ENCODE data around the gene SYNDIG1L. TPM values are rescaled to one million over a fixed set of nuclear protein-coding genes. Genes with fewer than 3 reads are reported as not detected.

Gene SYNDIG1L
- total RNA-seq, 4 donors from 2014 or later: 0.28 to 0.56 (median 0.40) TPM

DNA sequence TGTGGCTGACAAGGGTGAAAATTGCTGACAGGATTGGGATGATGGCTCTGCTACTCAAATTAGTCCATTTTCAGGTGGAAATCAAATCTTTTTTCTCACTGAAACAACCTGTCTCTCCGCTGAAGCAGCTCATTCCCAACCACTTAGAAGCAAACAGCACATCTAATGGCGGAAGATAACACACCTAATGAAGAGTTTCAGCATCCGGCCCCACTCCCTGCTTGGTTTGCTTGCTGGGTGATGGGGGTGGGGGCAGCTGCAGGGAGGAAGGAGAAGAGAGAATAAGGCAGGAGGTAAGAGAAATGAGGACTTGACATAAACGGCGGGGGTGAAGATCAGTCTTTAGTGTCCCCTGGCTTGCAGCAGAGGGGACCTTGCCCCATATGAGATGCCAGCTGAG is 4.0 kb downstream of the SYNDIG1L start:
- no peak for DNase-seq (ENCODE audit: low spot score)
- no peak for ATAC-seq (ENCODE audit: low FRiP score)
- TF ChIP-seq, protein P1, sequence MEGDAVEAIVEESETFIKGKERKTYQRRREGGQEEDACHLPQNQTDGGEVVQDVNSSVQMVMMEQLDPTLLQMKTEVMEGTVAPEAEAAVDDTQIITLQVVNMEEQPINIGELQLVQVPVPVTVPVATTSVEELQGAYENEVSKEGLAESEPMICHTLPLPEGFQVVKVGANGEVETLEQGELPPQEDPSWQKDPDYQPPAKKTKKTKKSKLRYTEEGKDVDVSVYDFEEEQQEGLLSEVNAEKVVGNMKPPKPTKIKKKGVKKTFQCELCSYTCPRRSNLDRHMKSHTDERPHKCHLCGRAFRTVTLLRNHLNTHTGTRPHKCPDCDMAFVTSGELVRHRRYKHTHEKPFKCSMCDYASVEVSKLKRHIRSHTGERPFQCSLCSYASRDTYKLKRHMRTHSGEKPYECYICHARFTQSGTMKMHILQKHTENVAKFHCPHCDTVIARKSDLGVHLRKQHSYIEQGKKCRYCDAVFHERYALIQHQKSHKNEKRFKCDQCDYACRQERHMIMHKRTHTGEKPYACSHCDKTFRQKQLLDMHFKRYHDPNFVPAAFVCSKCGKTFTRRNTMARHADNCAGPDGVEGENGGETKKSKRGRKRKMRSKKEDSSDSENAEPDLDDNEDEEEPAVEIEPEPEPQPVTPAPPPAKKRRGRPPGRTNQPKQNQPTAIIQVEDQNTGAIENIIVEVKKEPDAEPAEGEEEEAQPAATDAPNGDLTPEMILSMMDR (IDR thresholded peaks at IDR 0.05): no peak

DNA sequence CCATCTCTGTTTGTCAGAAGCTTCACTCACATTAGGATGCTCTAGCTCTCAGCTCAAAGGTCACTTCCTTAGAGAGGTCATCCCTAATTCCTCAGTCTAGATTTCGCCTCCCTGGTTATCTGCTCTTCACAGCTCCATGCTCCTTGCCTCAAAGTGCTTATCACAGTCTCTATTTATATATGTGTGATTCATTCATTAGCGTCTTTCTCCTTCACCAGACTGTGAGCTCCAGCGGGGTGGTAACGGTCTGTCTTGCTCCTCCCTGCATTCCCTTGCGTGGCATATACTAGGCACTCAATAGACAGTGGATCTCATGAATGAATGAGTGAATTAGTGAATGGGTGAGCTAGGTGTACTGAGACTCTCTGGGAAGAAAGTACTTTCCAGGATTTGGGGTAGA is 6.9 kb downstream of the SYNDIG1L start:
- TF ChIP-seq, protein P1 (IDR thresholded peaks at IDR 0.05): no peak
- ATAC-seq (ENCODE audit: low FRiP score) (no peak), DNase-seq (ENCODE audit: low spot score) (no peak)

DNA sequence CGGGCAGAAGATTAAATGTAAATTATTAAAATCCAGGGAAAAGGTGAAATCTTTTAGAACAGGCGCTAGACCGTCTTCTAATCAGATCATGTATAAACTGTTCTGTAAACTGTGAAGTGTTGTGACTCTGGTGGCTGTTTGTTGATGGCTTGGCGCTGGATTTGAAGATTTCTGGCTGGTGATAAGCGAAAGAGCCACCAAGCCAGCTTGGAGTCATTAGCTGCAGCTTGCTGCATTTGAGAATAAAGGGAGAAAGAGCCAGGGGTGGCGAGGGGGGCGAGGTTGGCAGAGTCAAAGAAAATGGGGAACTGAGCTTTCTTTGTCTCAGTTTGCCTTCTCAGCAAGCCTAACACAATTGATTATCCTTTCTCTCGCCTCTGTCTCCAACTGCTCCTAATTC is 8.0 kb downstream of the SYNDIG1L start:
- DNase-seq (ENCODE audit: low spot score): no peak
- TF ChIP-seq, protein P1 (IDR thresholded peaks at IDR 0.05): no peak
- ATAC-seq (ENCODE audit: low FRiP score): no peak

DNA sequence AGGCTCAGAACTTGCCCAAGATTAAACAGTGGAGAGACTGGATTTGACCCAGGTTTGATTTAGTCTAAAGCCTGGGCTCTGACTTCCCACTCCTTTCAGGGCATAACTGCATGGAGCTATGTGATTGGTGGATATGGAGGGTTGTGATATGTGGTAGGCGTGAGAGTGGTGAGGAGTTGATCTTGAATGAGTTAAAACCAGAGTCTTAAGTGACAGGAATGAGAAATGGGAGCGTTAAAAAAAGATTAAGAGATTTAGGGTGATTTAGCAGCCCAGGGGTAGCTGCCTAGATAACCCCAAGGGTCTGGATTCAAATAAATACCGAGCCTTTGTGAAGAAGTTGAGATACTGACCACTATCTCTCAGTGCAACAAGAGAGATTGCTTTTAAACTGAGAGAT is 8.4 kb downstream of the SYNDIG1L start:
- TF ChIP-seq, protein P1 (IDR thresholded peaks at IDR 0.05): no peak
- ATAC-seq (ENCODE audit: low FRiP score): no peak
- no peak for DNase-seq (ENCODE audit: low spot score)

DNA sequence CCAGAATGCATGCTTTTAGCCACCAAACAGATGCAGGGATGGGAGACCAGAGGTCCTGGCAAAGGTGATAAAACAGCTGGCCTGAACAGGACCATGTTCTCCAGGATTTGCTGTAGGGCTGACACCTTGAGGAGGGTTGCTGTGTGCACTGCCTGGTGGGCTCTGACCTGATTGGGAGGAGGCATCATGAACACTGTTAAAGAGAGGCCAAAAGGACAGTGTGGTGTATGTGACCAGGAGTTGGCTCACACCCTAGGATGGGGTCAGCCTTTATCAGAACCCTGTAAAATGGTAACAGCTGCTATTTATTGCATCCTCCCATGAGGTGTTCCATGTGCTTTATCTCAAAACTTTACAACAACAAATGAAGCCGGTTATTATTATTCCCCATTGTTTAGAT is 8.8 kb downstream of the SYNDIG1L start:
- no peak for DNase-seq (ENCODE audit: low spot score)
- TF ChIP-seq, protein P1 (IDR thresholded peaks at IDR 0.05): no peak
- ATAC-seq (ENCODE audit: low FRiP score): no peak

DNA sequence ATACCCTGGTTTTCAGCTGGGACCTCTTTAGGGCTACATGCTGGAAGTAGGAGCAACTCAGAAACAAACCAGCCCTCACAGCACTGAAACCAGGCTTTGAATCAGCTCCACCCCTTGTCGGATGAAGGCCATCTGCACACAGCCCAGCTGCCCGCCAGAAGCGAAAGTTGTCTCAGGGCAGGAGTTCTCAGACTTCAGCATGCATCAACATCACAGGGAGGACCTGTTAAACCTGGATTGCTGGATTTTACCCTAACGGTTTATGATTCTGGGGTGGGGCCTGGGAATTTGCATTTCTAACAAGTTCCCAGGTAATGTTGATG is 10.9 kb downstream of the SYNDIG1L start:
- no peak for ATAC-seq (ENCODE audit: low FRiP score)
- DNase-seq (ENCODE audit: low spot score): no peak
- TF ChIP-seq, protein P1 (IDR thresholded peaks at IDR 0.05): no peak

DNA sequence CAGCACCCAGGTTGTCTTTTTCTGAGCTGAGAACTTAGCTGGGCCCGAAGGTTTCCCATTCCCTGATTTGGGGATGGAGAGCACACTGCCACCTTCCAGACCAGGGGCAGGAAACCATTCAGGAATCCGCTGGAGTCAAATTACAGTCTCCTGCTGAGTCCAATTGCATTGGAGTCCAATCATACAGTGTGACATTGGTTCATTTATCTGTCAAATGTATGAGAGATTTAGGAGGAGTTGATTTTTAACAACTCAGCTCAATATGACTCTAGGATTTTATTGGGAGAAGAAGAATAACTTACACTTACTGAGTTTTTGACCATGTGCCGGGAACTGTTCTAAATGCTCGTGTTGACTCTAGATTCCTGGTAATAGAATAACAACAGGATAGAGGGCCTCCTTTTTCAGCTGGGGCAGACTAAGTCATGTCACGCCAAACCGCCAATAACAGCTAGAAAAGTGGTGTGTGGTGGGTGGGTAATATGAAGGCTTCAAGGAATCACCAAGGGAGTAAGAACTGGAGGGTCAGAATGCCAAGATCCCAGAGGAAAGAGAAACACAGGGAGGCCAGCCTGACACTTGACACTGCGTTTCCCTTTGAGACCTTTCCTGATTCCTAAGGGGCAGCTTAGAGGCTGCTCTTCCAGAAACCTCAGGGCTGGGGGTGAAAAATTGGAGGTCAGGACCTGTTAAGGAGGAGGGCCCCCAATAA is 11.5 kb downstream of the SYNDIG1L start:
- no peak for ATAC-seq (ENCODE audit: low FRiP score)
- DNase-seq (ENCODE audit: low spot score): no peak
- TF ChIP-seq, protein P1 (IDR thresholded peaks at IDR 0.05): no peak

Measured in omental fat pad (tissue), 4 donors.